Common myeloid progenitor, CD34-positive (primary cell): ENCODE results near the gene ACY1.
"Not testable (repeated sequence)": the region's sequence is repeated elsewhere in the genome, so short reads cannot be mapped to it uniquely, and the experiment has no call there.

ENCODE experiments used
- CTCF ChIA-PET: fragments of 350-600 bp; sonication (Branson Sonifier 250); formaldehyde crosslinking; loops from one replicate; lab custom pipeline; 2021; ENCODE audit warnings: antibody characterized with exemption; lab: Charles Lee
- POLR2A ChIA-PET: fragments of 350-600 bp; sonication (Branson Sonifier 250); formaldehyde crosslinking; loops from one replicate; lab custom pipeline; 2021; ENCODE audit warnings: antibody characterized with exemption; lab: Charles Lee
- DNase-seq, 3 donors: peaks; one replicate each; pipeline versions ENCODE4 v3.0.0 to v3.0.0-alpha.2; 2013
- H3K27ac ChIP-seq, 2 experiments: 1 replicate in 1 of 2; 2 replicates in 1 of 2; pipeline ENCODE4 v1.7.0; 2013; ENCODE audit warnings: inconsistent platforms in 2 of 2, low read length in 2 of 2, mild to moderate bottlenecking in 2 of 2, low read depth in 1 of 2, moderate library complexity in 1 of 2; ENCODE audit not compliant: severe bottlenecking in 2 of 2, insufficient read depth in 1 of 2, poor library complexity in 1 of 2
- H3K27me3 ChIP-seq, 5 experiments: replicated peaks in 2 of 5; 1 replicate in 3 of 5; 2 replicates in 2 of 5; pipeline versions ENCODE4 v1.6.1 to v1.7.0; 2013; ENCODE audit warnings: low read length in 4 of 5, mild to moderate bottlenecking in 2 of 5, moderate library complexity in 2 of 5, inconsistent platforms in 1 of 5; ENCODE audit not compliant: insufficient read depth in 5 of 5, control insufficient read depth in 4 of 5
- H3K36me3 ChIP-seq, 4 experiments: 1 replicate in 2 of 4; 2 replicates in 2 of 4; pipeline versions ENCODE4 v1.6.1 to v1.7.0; 2013; ENCODE audit warnings: low read length in 3 of 4, control low read depth in 1 of 4, mild to moderate bottlenecking in 1 of 4; ENCODE audit not compliant: control insufficient read depth in 4 of 4, insufficient read depth in 4 of 4
- H3K4me1 ChIP-seq, 4 experiments: 1 replicate in 3 of 4; 2 replicates in 1 of 4; pipeline versions ENCODE4 v1.6.1 to v1.7.1; 2013; ENCODE audit warnings: low read length in 3 of 4, mild to moderate bottlenecking in 3 of 4, control low read depth in 1 of 4, inconsistent platforms in 1 of 4, moderate library complexity in 1 of 4; ENCODE audit not compliant: control insufficient read depth in 4 of 4, insufficient read depth in 4 of 4; ENCODE audit errors: control extremely low read depth in 1 of 4
- H3K4me3 ChIP-seq, 7 experiments: 1 replicate in 4 of 7; 2 replicates in 3 of 7; pipeline versions ENCODE4 v1.5.1 to v1.7.0; 2013; ENCODE audit warnings: mild to moderate bottlenecking in 7 of 7, low read length in 6 of 7, moderate library complexity in 6 of 7, inconsistent platforms in 2 of 7, low read depth in 2 of 7, control low read depth in 1 of 7; ENCODE audit not compliant: insufficient read depth in 4 of 7, control insufficient read depth in 1 of 7; ENCODE audit errors: extremely low read depth in 1 of 7
- H3K9me3 ChIP-seq, 5 experiments: 1 replicate in 4 of 5; 2 replicates in 1 of 5; pipeline versions ENCODE4 v1.6.1 to v1.7.1; 2013; ENCODE audit warnings: low read length in 4 of 5, mild to moderate bottlenecking in 2 of 5, inconsistent platforms in 1 of 5, low read depth in 1 of 5, moderate library complexity in 1 of 5; ENCODE audit not compliant: control insufficient read depth in 4 of 5, insufficient read depth in 2 of 5; ENCODE audit errors: control extremely low read depth in 1 of 5
- WGBS: methylation state at CpG from one replicate; pipeline ENCODE4 v1.1.5; 2013; ENCODE audit not compliant: insufficient coverage; 5-methylcytosine and 5-hydroxymethylcytosine counted together

Gene ACY1

DNA sequence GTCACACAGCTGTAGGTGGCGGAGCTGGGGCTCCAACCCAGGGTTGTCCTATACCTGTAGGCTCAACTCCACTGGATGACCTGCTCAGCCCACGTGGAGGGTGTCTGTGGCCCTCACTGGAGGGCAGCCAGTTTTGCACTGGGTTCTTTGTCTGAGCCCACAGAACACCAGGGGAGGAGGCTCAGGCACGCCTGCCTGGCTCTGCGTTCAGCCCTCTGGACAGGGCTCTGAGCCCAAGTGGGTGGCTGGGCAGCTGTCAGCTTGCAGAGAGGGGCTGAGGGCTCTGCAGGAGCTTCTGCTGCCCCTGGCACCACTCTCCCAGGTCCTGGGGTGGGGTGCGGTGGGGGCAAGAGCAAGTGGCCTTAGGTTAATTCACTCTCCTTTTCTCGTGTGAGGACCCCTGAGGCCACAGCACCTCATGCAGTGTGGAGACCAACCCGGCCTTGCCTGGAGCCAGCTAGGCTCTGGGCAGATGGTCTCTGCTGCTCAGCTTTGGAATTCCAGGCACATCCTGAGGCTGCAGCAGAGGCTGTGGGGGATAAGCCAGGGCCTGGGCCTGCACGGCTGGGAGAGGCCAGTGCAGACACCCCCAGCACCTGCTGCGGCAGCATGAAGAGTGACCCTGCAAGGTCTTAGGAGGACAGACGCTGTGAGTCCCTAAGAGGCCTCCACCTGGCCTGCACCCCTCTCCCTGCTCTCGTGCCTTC is 49.5 kb downstream of the ACY1 start:
- ChIA-PET CTCF (interaction anchor here (0.7 to 2.1 kb wide), 4 partner anchors 16 to 112 kb away, joined by 3 to 5 read pairs (median 4); no protein-coding TSS in a partner anchor), POLR2A (no interaction called here)
- no peaks in the 10 kb centered on the region for H3K36me3 ChIP-seq
- H3K27me3 ChIP-seq, result no peaks in the 10 kb centered on the region
- DNase-seq, result no peak
- H3K27ac ChIP-seq, result no peak overlapping the region
- no peaks in the 10 kb centered on the region for H3K9me3 ChIP-seq
- 97% methylated on average over 11 of the region's 11 CpGs for WGBS
- no peak overlapping the region for H3K4me3 ChIP-seq
- H3K4me1 ChIP-seq, result no peaks in the 10 kb centered on the region

DNA sequence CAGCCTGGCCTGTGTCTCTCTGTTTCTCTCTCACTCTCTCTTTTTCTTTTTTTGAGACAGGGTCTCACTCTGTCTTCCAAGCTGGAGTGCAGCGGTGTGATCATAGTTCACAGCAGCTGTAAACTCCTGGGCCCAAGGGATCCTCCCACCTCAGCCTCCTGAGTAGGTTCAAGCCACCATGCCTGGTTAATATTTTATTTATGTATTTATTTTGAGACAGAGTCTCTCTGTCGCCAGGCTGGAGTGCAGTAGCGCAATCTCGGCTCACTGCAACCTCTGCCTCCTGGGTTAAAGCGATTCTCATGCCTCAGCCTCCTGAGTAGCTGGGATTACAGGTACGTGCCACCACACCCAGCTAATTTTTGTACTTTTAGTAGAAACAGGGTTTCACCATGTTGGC is 50.4 kb downstream of the ACY1 start:
- DNase-seq, H3K9me3 ChIP-seq, H3K27me3 ChIP-seq, H3K4me1 ChIP-seq, H3K36me3 ChIP-seq, POLR2A ChIA-PET, H3K4me3 ChIP-seq, H3K27ac ChIP-seq: not testable (repeated sequence)
- CTCF ChIA-PET, result interaction anchor here (0.7 to 2.1 kb wide), 3 partner anchors 19 to 111 kb away, joined by 3 to 5 read pairs (median 4); no protein-coding TSS in a partner anchor
- WGBS, result 97% methylated on average over 6 of the region's 6 CpGs

DNA sequence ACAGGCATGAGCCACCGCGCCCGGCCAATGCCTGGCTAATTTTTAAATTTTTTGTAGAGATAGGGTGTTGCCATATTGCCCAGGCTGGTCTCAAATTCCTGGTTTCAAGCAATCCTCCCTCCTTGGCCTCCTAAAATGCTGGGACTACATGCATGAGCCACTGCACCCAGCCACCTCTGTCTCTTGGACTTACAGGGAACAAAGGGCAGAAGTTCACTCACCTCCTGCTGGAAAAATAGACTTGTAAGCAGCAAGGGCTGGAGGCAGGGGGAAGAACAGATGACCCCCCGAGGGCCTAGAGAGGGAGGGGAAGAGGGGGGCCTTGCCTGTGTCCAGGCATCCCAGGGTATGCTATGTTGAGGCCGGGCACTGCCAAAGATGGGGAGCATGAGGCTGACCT is 50.9 kb downstream of the ACY1 start:
- ChIA-PET POLR2A (no interaction called here), CTCF (interaction anchor here (1.9 to 2.1 kb wide), 2 partner anchors 19 to 20 kb away, joined by 4 to 5 read pairs; no protein-coding TSS in a partner anchor)
- Histone ChIP-seq H3K36me3 (no peaks in the 10 kb centered on the region), H3K27me3 (no peaks in the 10 kb centered on the region), H3K4me3 (no peak overlapping the region), H3K9me3 (no peaks in the 10 kb centered on the region), H3K27ac (no peak overlapping the region), H3K4me1 (no peaks in the 10 kb centered on the region)
- WGBS, result 100% methylated on average over 2 of the region's 5 CpGs
- no peak for DNase-seq

GRCh38 chr3:52034651-52035050 is 51.3 kb downstream of the ACY1 start:
- Histone ChIP-seq H3K4me3 (no peak overlapping the region), H3K27ac (no peak overlapping the region), H3K4me1 (no peaks in the 10 kb centered on the region), H3K36me3 (no peaks in the 10 kb centered on the region), H3K9me3 (no peaks in the 10 kb centered on the region), H3K27me3 (no peaks in the 10 kb centered on the region)
- DNase-seq, result no peak
- ChIA-PET POLR2A (no interaction called here), CTCF (interaction anchor here (1.1 to 1.2 kb wide), 2 partner anchors 11 to 18 kb away, joined by 3 to 4 read pairs; no protein-coding TSS in a partner anchor)
- 94% methylated on average over 3 of the region's 3 CpGs for WGBS

DNA sequence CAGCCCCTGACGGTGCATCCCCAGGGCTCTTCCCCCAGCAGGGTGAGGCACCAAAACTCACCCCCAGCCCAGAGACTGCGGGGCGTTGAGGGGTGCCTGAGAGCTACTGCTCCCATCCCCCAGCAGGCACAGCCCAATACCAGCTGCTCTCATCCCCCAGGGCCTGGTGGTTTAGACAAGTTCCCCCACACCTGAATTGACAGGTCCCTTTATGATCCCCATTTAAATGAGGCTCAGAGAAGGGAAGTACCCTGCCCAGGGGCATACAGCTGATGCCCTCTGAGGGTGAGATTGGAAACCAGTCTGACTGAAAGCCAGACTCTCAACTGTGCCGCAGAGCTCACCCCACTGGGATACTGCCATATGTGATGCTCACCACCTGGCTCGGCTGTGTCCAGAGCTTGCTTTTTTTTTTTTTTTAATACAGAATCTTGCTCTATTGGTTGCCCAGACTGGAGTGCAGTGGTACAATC is 52.9 kb downstream of the ACY1 start:
- DNase-seq, result no peak
- ChIA-PET POLR2A (no interaction called here), CTCF (interaction anchor here (0.6 to 2.5 kb wide), 10 partner anchors 19 to 1892 kb away, joined by 3 to 13 read pairs (median 4); no protein-coding TSS in a partner anchor)
- H3K27ac ChIP-seq, result no peak overlapping the region
- WGBS, result 94% methylated on average over 3 of the region's 5 CpGs
- H3K9me3 ChIP-seq, result no peaks in the 10 kb centered on the region
- H3K4me1 ChIP-seq, result no peaks in the 10 kb centered on the region
- H3K27me3 ChIP-seq, result no peaks in the 10 kb centered on the region
- H3K4me3 ChIP-seq, result no peak overlapping the region
- H3K36me3 ChIP-seq, result no peaks in the 10 kb centered on the region

DNA sequence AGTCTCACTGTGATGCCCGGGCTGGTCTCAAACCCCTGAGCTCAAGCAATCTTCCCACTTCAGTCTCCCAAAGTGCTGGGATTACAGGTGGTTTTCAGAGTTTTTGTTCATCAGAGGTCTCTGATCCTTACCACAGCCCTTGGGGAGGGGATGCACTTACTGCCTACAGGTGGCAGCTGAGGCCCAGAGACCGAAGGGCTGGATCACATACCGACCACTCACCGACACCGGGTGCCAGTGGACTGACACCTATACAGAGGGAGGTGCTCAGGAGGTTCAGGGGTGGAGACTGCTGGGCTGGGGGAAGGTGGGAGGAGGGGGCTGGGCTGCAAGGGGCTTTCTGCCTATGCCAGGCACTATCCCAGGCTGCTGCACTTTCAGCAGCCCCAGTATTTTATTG is 53.5 kb downstream of the ACY1 start:
- Histone ChIP-seq H3K36me3 (no peaks in the 10 kb centered on the region), H3K4me1 (no peaks in the 10 kb centered on the region), H3K4me3 (no peak overlapping the region), H3K27me3 (no peaks in the 10 kb centered on the region), H3K27ac (no peak overlapping the region), H3K9me3 (no peaks in the 10 kb centered on the region)
- WGBS, result 82% methylated on average over 3 of the region's 5 CpGs
- ChIA-PET CTCF (interaction anchor here (0.6 to 2.5 kb wide), 12 partner anchors 20 to 1892 kb away, joined by 3 to 13 read pairs (median 4); no protein-coding TSS in a partner anchor), POLR2A (no interaction called here)
- no peak for DNase-seq

DNA sequence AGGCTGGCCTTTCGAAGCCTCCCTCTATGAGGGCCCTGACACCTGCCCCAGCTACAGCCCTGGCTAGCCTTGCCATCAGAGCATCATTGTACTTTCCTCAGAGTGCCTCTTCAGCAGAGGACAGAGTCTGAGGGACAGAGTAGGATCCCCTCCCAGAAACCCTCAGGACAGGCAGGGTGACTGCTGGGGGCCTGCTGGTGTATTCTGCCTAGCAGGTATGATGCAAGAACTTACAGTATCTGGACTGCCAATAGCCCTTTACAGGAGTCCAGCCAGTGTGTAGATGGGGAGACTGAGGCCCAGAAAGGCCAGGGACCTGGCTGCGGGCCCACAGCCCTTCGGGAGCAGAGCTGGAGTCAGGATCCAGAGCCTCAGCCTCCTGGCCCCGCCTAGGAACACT is 54.0 kb downstream of the ACY1 start:
- WGBS, result 95% methylated on average over 4 of the region's 4 CpGs
- no peak for DNase-seq
- H3K9me3 ChIP-seq, result no peaks in the 10 kb centered on the region
- H3K27me3 ChIP-seq, result no peaks in the 10 kb centered on the region
- H3K4me1 ChIP-seq, result no peaks in the 10 kb centered on the region
- no peak overlapping the region for H3K27ac ChIP-seq
- ChIA-PET CTCF (interaction anchor here (0.8 to 2.5 kb wide), 7 partner anchors 22 to 107 kb away, joined by 3 to 13 read pairs (median 4); no protein-coding TSS in a partner anchor), POLR2A (no interaction called here)
- H3K4me3 ChIP-seq, result no peak overlapping the region
- H3K36me3 ChIP-seq, result no peaks in the 10 kb centered on the region
